Retinal pigment epithelial cell (primary cell): Measurements from ENCODE around the gene TSPEAR.

Experiments used
- DNase-seq: peaks from one replicate; pipeline ENCODE4 v3.0.0-alpha.2; 2010; ENCODE audit warnings: low read depth
- H3K4me3 ChIP-seq: 2 replicates; pipeline ENCODE4 v1.5.1; 2011; ENCODE audit warnings: mild to moderate bottlenecking, low read length, control low read depth, moderate library complexity
- TF ChIP-seq, protein P1 (sequence below): conservative IDR thresholded peaks from 2 replicates; pipeline ENCODE4 v1.5.1; 2011; ENCODE audit warnings: low read depth, low read length, control low read depth, inconsistent platforms

TSPEAR gene

DNA sequence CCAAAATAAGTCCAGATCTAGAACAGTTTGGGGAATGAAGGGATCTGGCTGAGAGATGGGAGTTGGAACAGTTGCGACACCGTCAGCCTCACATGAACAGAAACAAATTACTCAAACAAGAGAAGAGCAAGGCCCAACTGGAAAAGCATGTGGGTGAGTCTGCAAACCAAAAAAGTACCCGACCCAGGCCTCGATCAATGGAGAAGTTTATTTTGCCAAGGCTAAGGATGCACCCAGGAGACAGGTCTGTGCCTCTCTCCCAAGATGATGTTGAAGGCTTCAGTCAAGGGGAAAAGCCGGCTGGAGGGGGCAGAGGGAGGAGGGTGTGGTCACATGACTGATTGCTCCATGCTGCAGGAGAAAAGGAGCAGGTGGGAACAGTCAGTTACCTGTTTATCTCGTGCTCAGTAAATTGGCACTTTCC is 213.7 kb downstream of the TSPEAR start:
- TF ChIP-seq, protein P1, sequence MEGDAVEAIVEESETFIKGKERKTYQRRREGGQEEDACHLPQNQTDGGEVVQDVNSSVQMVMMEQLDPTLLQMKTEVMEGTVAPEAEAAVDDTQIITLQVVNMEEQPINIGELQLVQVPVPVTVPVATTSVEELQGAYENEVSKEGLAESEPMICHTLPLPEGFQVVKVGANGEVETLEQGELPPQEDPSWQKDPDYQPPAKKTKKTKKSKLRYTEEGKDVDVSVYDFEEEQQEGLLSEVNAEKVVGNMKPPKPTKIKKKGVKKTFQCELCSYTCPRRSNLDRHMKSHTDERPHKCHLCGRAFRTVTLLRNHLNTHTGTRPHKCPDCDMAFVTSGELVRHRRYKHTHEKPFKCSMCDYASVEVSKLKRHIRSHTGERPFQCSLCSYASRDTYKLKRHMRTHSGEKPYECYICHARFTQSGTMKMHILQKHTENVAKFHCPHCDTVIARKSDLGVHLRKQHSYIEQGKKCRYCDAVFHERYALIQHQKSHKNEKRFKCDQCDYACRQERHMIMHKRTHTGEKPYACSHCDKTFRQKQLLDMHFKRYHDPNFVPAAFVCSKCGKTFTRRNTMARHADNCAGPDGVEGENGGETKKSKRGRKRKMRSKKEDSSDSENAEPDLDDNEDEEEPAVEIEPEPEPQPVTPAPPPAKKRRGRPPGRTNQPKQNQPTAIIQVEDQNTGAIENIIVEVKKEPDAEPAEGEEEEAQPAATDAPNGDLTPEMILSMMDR: no peak
- no peak overlapping the region for H3K4me3 ChIP-seq
- no peak for DNase-seq

DNA sequence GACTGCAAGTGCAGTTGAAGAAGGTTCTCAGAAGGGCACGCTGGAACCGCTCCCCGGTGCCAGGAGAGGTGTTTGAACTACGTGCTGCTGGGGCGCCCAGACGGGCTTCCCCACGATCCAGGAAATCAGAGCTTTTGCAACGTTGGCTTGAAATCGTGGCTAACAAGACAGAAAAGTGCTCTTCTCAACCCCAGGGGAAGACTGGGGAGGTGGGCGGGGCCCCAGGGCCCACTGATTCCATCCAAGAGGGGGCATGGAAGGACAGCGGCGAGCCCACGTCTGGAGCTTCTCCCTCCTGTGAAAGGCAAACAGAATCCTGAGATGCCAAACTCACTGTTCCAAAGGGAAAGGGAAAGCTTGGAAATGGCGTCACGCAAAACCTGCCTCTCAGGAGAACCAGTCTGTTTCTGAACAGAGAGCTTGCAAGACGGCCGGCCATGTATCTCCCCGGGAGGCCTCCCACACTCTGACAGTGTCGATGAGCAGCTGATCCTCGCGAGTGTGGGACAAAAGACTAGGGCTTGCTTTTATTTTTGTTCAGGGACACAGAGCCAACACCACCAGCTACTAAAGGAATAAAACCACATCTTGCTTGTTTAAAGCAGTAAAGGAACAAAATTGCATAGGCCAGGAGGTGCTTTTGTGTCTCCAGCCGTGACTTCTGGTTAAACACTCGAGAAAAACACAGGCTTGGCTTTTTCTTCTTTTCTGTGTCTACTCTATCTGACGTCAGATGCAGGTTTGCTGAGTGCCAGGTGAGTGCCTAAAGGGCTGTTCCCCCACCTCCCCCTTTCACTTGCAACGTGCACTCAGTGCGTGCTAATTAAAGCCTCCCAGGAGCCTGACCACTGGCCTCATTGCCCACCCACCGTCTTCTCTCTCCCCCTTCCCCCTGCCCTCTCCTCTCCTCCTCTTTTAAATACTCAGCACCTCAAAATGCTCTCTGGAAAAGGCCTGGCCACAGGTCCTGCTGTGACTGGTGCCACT is 214.5 kb downstream of the TSPEAR start:
- H3K4me3 ChIP-seq: no peak overlapping the region
- no peak for DNase-seq
- TF ChIP-seq, protein P1: no peak

DNA sequence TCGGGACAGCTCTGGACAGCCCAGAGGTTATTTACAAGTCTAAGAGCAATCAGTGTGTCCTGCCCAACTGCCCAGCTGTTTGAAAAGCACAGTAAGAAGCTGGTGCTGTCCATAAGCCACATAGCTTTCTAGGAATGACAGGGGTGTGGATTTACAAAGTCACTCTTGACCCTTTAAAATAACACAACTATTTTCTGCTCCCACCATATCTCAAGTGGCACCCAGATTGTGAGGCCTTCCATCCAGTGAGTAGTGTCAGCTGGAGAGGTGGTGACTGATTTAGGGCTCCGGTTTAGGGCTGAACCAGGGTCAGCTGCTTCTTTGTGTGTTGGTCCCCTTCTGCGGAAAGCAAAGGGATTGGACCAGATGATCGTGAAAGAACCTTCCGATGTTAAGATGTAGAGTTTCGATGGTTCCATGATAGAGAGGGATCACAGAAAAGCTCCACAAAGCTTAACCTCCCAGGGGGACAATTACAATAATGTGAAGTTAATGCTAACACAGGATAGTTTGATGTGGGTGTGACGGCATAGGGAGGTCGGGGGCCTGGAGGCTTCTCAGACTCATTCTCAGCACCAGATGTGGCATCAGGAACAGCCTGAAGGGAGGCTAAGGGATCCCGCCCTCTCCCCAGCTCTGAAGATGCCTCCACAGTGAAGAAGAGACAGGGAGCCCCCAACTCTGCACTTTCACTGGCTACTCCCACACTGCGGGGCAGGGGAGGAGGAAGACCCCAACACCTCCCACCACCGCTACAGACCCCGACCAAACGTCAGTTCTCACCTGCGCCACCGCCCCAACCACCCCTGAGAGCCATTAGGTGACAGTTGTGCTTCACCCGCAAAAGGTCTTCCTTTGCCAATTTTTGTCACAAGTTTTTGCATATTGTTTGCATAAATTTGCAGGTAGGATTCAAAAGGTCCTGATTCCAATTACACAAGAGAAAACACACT is 215.5 kb downstream of the TSPEAR start:
- TF ChIP-seq, protein P1: no peak
- DNase-seq: no peak
- H3K4me3 ChIP-seq: no peak overlapping the region

DNA sequence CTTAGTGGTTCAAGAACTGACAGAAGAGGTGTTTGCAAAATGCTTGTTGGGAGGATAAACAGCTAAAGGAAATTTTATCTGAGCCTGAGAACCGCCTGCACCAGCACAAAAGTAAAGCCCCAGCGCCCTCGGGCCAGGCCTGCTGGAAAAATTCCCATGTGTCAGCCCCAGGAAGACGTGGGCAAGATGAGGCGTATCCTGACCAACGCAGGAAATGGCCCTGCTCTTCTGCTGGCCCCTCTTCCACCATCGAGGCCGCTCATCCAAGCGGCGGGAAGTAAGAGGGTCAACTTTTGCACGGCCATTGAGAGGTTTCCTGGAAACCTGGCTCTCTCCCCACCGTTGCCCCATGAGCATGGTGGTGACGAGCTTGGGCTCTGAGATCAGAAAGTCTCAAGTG is 216.4 kb downstream of the TSPEAR start:
- TF ChIP-seq, protein P1: no peak
- H3K4me3 ChIP-seq: no peak overlapping the region
- no peak for DNase-seq

DNA sequence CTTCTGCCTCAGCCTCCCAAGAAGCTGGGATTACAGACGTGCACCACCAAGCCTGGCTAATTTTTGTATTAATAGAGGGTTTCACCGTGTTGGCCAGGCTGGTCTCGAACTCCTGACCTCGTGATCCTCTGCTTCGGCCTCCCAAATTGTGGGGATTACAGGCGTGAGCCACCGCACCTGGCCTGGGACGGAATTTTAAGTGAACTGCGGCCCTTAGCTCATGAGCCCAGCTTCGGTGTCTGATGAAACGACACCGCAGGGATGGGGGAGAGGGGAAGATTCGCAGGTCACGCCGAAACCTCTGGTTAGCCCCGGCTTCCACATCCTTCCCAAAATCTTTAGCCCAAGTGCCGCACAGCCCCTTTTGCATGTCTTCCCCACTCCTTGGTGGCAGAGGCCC is 217.0 kb downstream of the TSPEAR start:
- no peak overlapping the region for H3K4me3 ChIP-seq

DNA sequence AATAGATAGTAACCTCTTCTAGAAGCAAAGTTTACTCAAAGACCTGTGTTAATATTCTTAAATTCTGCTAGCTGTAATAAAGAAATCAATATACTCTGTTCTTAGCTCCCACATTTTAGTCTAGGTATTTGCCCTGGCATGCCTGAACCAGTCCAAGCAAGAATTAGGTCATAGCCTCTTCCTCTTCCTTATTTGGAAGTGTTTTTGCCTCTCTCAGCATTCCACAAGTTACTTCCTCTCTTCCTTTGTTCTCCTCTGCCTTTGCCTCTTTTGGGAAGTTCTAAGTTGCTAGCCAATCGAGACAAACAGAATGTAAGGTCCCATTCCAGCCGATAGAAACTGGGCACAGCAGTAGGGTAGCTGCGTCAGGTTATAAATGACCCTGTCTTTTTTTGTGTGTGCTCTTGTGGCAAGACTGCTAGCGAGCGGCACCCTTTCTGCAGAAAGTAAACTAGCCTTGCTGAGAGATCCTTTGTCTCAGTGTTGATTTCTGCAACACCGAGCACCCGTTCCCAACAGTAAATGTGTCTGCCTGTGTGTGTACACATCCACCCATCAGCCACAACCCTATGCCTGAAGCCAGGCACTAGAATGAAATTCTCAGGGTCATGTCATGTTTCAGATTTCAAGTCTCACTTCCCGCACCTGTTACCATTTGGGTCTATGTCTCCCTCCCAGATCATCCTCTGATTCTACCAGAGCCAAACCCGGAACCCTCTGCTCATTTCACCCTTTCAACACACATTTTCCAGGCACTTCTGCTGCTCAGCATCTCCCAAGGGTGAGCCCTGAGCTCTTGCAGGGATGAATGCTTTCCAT is 218.6 kb downstream of the TSPEAR start:
- TF ChIP-seq, protein P1: no peak

More for the DNA sequence above, 217.0 kb downstream of the TSPEAR start:
- TF ChIP-seq, protein P1: no peak
- DNase-seq: no peak

More for the DNA sequence above, 218.6 kb downstream of the TSPEAR start:
- H3K4me3 ChIP-seq: no peak overlapping the region
- no peak for DNase-seq
